Body of pancreas (tissue), 4 donors: ENCODE measurements around the gene RAC2.

Experiments used
- CTCF ChIP-seq, 7 experiments: fragments of 450-650 bp in 4 of 7; fragments of 200-600 bp in 3 of 7; sonication (generic) in 3 of 7; IDR thresholded peaks; one replicate each; pipeline ENCODE4 v1.5.1; 2016 to 2019; ENCODE audit warnings: antibody characterized with exemption in 7 of 7
- POLR2A ChIP-seq, 3 donors: fragments of 450-650 bp; IDR thresholded peaks; one replicate each; pipeline ENCODE4 v1.6.1; 2016; ENCODE audit warnings: antibody characterized with exemption in 3 of 3, mild to moderate bottlenecking in 2 of 3

GRCh38 chr22:37184380-37184755 is 59.7 kb downstream of the RAC2 start:
- TF ChIP-seq POLR2A (IDR thresholded peaks at IDR 0.05) (no peak), CTCF (IDR thresholded peaks at IDR 0.05) (no peak)
